Ascending aorta (tissue), 2 donors: ENCODE data around the gene ZFYVE9. TPM values are rescaled to one million over a fixed set of nuclear protein-coding genes. Genes with fewer than 3 reads are reported as not detected.

Source experiments
- DNase-seq, 2 donors: peaks; one replicate each; pipeline ENCODE4 v3.0.0-alpha.2; 2019; ENCODE audit warnings: low spot score in 2 of 2
- H3K27ac ChIP-seq, 2 donors: fragments of 200-600 bp; sonication (generic); one replicate each; pipeline ENCODE4 v1.5.1; 2016 to 2017; ENCODE audit warnings: mild to moderate bottlenecking in 1 of 2
- H3K27me3 ChIP-seq: fragments of 200-600 bp; sonication (generic); one replicate; pipeline ENCODE4 v1.5.1; 2017
- H3K36me3 ChIP-seq, 2 donors: fragments of 200-600 bp; sonication (generic); one replicate each; pipeline ENCODE4 v1.5.1; 2016
- H3K4me1 ChIP-seq, 2 donors: fragments of 200-600 bp; sonication (generic); one replicate each; pipeline ENCODE4 v1.5.1; 2016 to 2017; ENCODE audit warnings: mild to moderate bottlenecking in 1 of 2
- H3K4me3 ChIP-seq, 2 donors: fragments of 200-600 bp; sonication (generic); one replicate each; pipeline ENCODE4 v1.5.1; 2016 to 2017; ENCODE audit warnings: mild to moderate bottlenecking in 1 of 2
- H3K9me3 ChIP-seq, 2 donors: fragments of 200-600 bp; sonication (generic); one replicate each; pipeline ENCODE4 v1.5.1; 2016
- intact Hi-C: fragments of 100-400 bp; cut with DNase I; formaldehyde crosslinking; loops from one replicate; pipeline ENCODE4 v1.15.1; 2023
- total RNA-seq: library from RNA; depleted of rRNA; stranded (reverse); fragments of >200 nt; gene quantifications from one replicate; pipeline ENCODE4 v1.1.0, GENCODE V29; 2016
- TF ChIP-seq, protein P1 (sequence below), 3 experiments: fragments of 200-600 bp in 2 of 3; fragments of 450-650 bp in 1 of 3; sonication (generic) in 2 of 3; IDR thresholded peaks; one replicate each; pipeline ENCODE4 v1.5.1; 2016 to 2019; ENCODE audit warnings: antibody characterized with exemption in 3 of 3, mild to moderate bottlenecking in 1 of 3, moderate library complexity in 1 of 3

Gene ZFYVE9
- total RNA-seq, 1 donor from 2014 or later: 8.1 TPM

DNA sequence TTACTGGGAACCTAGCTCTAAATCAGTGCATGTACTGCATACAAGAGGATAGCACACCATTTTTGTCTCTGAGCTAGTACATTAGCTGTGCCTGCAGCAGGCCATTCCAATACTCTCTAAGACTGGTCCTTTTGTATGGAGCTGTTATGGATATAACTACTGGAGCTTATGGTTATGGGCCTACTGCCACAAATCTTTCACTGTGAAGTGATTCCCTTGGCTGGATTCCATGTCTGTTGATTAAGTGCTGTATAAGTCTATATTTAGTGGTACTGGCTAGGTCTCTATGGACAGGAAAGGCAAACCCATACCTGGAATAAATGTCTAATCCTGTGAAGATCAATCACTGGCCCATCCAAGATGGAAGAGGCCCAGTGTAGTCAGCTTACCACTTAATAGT lies 12.0 kb downstream of the ZFYVE9 start:
- peaks cover 3 to 13% of the 10 kb centered on the region in 2 donors for H3K4me1 ChIP-seq
- intact Hi-C loops: no loop called here
- no peaks in the 10 kb centered on the region for H3K27me3 ChIP-seq
- no peak overlapping the region for H3K4me3 ChIP-seq
- no peaks in the 10 kb centered on the region for H3K36me3 ChIP-seq
- no peak for DNase-seq
- TF ChIP-seq, protein P1, sequence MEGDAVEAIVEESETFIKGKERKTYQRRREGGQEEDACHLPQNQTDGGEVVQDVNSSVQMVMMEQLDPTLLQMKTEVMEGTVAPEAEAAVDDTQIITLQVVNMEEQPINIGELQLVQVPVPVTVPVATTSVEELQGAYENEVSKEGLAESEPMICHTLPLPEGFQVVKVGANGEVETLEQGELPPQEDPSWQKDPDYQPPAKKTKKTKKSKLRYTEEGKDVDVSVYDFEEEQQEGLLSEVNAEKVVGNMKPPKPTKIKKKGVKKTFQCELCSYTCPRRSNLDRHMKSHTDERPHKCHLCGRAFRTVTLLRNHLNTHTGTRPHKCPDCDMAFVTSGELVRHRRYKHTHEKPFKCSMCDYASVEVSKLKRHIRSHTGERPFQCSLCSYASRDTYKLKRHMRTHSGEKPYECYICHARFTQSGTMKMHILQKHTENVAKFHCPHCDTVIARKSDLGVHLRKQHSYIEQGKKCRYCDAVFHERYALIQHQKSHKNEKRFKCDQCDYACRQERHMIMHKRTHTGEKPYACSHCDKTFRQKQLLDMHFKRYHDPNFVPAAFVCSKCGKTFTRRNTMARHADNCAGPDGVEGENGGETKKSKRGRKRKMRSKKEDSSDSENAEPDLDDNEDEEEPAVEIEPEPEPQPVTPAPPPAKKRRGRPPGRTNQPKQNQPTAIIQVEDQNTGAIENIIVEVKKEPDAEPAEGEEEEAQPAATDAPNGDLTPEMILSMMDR (IDR thresholded peaks at IDR 0.05): no peak
- no peaks in the 10 kb centered on the region for H3K9me3 ChIP-seq
- no peak overlapping the region for H3K27ac ChIP-seq

DNA sequence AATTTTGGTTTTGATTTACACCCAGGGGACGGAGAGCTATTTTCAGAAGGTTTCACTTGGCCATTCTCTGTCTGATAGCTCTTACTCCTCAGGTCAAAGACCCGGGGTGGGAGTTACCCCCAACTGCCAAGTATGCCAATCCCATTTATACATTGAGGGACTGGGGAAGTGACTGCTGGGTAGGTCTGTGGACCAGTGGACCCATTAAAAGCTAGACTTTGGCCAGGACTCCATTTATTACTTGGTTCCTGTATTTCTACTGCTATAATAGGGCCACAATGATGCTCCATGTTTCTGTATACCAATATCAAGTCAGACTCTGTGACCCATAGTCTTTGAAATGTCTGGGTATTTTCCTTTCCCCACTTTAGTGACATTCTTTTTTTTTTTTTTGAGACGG lies 14.6 kb downstream of the ZFYVE9 start:
- TF ChIP-seq, protein P1 (IDR thresholded peaks at IDR 0.05): no peak
- intact Hi-C loops: no loop called here
- Histone ChIP-seq H3K4me1 (peaks cover 3% of the 10 kb centered on the region in 2 donors), H3K36me3 (peaks cover 0 to 5% of the 10 kb centered on the region in 2 donors), H3K4me3 (no peak overlapping the region), H3K27me3 (no peaks in the 10 kb centered on the region), H3K9me3 (no peaks in the 10 kb centered on the region), H3K27ac (no peak overlapping the region)
- no peak for DNase-seq

DNA sequence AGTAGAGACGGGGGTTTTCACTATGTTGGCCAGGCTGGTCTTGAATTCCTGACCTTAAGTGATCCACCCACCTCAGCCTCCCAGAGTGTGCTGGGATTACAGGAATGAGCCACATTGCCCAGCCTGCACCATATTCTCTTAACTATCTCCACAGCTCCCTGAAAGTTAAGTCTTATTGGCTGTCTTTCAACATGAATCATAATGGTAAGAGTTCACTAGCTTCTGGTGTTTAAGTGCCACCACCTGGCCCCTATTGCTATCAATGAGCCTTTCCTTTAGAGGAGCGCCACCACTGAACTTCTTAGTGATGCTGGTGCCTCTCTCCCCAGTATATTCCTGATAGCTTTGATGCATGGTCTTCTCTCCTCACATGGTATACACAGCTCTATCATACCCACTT lies 15.7 kb downstream of the ZFYVE9 start:
- TF ChIP-seq, protein P1 (IDR thresholded peaks at IDR 0.05): no peak
- intact Hi-C loops: no loop called here
- Histone ChIP-seq H3K36me3 (peaks cover 0 to 5% of the 10 kb centered on the region in 2 donors), H3K27me3 (no peaks in the 10 kb centered on the region), H3K4me3 (no peak overlapping the region), H3K27ac (no peak overlapping the region), H3K4me1 (peaks cover 3% of the 10 kb centered on the region in 2 donors), H3K9me3 (no peaks in the 10 kb centered on the region)
- DNase-seq: no peak

DNA sequence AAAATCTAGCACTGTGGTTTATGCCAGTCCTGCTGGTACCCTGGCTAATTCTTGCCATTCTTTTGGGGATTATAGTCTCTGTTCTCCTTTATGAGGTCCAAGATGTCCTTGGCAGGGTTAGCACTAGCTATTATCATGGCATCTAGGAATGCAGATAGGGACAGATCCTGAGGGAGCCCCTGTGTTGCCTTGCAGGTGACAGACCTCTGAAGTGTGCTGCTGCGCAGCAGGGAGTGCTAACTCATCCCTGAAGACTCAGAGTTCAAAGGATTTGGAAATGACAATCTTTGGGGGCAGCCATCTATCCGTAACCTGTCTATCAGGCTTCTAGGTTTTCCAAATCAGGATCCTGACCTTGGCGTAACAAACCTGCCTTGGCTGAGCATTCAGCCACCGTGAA lies 16.3 kb downstream of the ZFYVE9 start:
- TF ChIP-seq, protein P1 (IDR thresholded peaks at IDR 0.05): no peak
- H3K27me3 ChIP-seq: no peaks in the 10 kb centered on the region

GRCh38 chr1:52159033-52159789 lies 17.3 kb downstream of the ZFYVE9 start:
- Histone ChIP-seq H3K4me3 (no peak overlapping the region), H3K9me3 (no peaks in the 10 kb centered on the region), H3K4me1 (no peaks in the 10 kb centered on the region), H3K27ac (no peak overlapping the region), H3K36me3 (peaks cover 0 to 5% of the 10 kb centered on the region in 2 donors), H3K27me3 (no peaks in the 10 kb centered on the region)
- intact Hi-C loops: no loop called here
- DNase-seq: no peak
- TF ChIP-seq, protein P1 (IDR thresholded peaks at IDR 0.05): no peak

More for the DNA sequence above, 16.3 kb downstream of the ZFYVE9 start:
- intact Hi-C loops: no loop called here
- Histone ChIP-seq H3K4me3 (no peak overlapping the region), H3K27ac (no peak overlapping the region), H3K9me3 (no peaks in the 10 kb centered on the region), H3K4me1 (peaks cover 3% of the 10 kb centered on the region in 2 donors), H3K36me3 (peaks cover 0 to 5% of the 10 kb centered on the region in 2 donors)
- DNase-seq: no peak
